GM18505 (cell line): Measurements from ENCODE around the gene GPR35.
"Not testable (repeated sequence)": the region's sequence is repeated elsewhere in the genome, so short reads cannot be mapped to it uniquely, and the experiment has no call there.

Experiments
- ATAC-seq: cut with Tn5 transposase; IDR thresholded peaks from one replicate; pipeline ENCODE4 v1.9.1; 2021; ENCODE audit not compliant: unreplicated experiment
- POLR2A ChIP-seq: IDR thresholded peaks from 4 replicates; pipeline ENCODE4 v1.6.1; 2011; ENCODE audit warnings: borderline replicate concordance; ENCODE audit not compliant: insufficient read depth, insufficient read length; ENCODE audit errors: extremely low read depth

Gene GPR35

GRCh38 chr2:240603081-240603835 is 22.0 kb upstream of the GPR35 start:
- TF ChIP-seq POLR2A, result no peak
- ATAC-seq, result no peak

DNA sequence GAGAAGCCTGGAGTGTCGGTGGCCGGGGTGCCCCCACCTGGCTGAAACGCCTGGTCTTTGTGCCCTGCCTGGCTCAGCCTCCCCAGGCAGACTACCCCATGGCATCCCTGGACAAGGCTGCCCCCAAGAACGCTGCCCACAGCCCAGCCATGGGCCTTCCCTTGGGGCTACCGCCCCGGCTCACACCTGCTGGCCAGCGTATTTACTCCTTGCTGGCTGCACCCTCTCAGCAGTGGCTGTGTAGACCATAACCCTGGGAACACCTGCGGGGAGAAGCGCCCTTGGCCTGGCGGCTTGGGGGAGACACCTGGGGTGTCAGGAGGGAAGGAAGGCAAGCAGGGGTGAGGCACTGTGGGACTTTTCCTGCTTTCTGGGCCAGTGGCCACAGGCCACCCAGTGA is 21.4 kb upstream of the GPR35 start:
- ATAC-seq, result no peak

DNA sequence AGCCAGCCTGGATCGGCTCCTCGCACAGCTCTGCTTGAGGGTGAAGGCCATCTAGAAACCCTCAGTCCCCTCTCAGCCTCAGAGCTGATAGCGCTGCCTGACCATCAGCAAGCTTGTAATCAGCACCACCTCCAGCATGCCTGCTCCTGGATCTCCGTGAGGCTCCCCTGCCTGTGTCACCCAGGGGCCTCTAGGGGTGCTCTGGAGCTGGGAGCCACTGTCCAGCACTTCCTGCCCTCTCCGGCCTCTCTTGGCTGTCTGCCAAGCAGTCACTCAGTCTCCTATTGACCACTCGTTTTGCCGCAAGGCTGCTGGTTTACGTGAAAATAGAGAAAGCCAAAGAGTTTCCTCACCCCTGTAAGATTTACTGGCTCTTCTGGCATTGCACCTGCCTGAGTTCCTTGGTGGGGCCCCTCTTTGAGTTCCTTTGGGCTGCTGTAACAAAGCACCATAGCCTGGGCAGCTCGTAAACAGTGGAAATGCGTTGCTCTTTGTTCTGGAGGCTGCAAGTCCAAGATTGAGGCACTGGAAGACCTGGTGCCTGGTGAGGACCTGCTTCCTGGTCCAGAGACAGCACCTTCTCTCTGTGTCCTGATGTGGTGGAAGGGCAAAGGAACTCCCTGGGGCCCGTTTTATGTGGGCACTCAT is 20.9 kb upstream of the GPR35 start:
- no peak for ATAC-seq
- TF ChIP-seq POLR2A, result no peak

More for the DNA sequence above, 21.4 kb upstream of the GPR35 start:
- TF ChIP-seq POLR2A, result no peak

DNA sequence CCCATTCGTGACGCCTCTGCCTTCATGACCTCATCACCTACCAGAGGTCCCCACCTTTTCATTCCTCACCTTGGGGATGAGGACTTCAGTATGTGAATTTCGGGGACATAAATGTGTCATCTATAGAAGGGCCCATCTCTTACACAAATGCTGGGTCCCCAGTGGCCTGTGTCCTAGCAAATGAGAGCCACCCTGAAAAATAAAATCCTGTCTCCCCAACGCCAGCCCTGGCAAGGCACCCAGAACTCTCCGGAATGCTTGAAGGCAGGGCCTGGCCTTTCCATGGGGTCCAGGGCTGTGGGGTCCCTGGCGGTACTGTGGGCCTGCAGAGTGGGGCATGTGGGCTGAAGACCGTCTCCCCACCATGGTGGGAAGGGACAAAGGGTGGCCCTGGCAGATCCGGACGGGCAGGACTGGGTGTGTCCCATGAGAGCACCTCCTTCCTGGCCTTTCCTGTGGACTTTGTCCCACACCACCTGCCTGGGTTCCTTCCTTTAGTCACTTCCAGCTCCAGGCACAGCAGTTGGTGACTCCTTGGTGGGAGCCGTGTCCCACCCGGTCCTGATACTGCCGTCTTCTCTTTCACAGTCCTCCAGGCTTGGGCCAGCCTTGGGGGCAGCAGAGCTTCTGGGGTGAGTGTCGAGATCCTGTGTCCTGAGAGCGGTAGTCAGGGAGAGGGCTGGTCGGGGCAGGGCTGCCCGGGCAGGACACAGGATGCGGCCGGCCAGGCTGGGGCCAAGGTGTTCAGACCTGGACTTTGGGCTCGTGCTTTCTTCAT is 20.2 kb upstream of the GPR35 start:
- no peak for ATAC-seq
- TF ChIP-seq POLR2A, result no peak

DNA sequence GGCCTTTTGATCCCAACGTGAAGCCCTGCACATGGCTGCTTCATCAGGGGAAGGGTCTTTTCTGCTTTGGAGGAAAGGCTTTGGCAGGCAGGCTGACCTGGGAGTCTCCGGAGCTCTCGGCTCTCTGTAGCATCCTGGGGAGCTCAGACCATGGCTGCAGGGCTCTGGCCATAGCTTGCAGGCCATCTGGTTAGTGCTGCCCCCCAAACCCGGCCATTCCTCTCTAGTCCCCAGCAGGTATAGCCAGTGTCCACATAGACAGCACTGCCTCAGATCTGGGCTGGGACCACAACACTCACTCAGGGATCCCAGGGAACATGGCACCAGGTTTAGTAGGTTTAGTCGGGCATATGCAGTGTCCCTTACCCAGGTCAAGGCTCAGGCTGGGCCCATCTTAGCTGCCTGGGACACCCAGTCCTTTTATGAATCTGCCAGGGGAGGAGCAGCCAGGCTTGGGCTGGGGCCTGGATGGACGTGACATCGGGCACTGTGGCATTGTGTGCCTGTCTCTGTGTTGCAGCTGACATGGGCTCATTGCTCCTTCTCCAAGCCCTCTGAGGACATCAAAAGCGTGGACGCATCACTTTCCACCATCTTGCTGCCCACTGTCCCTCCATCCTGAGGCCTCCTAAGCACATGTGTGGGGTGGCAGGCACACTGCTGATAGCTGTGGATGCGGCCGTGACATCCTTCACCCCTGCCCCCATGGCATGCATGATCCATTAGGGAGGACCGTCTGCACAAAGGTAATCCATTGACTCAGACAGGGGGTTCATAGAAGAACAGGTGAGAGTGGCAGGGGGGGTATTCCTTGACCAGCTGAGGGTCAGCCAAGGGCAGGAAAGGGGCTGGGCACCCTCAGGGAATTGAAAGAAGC is 19.2 kb upstream of the GPR35 start:
- TF ChIP-seq POLR2A, result no peak
- ATAC-seq, result no peak

DNA sequence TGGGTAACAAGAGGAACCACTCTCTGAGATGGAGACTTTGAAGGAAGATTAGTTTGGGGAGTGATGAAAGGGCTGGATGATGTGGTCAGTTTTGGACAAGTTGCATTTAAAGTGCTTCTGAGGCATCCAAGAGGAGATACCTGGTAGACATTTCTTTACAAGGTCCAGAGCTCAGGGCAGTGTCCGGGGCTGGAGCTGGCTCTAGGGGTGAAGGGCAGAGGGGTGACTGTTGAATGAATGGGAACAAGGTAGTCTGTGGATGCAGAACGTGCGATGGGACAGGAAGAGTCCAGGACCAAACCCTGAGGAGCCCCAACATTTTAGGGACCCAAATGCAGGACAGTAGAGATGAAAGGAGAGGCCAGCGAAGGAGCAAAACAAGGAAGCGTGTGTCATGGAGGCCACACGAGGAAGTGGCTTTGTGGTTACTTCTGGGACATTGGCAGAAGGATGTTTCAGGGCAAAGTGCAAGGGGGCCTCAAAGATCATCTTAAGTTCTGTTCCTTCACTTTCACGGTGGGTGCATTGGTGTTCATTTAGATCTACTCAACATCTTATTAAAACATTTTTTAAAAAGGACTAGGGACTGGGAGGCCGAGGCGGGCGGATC is 13.6 kb upstream of the GPR35 start:
- ATAC-seq, result no peak
- no peak for TF ChIP-seq POLR2A

DNA sequence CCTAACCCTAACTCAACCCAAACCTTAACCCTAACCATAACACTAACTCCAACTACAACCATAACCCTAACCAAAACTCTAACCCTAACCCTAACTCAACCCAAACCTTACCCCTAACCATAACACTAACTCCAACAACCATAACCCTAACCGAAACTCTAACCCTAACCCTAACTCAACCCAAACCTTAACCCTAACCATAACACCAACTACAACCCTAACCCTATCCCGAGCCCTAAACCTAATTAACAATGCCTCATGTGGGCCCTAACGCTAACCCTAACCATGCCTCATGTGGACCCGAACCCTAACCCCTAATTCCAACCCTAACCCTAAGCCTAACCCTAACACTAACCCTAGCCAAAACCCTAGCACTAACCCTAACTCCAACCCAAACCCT is 11.5 kb upstream of the GPR35 start:
- ATAC-seq, result no peak
- no peak for TF ChIP-seq POLR2A

GRCh38 chr2:240614391-240614790 is 10.9 kb upstream of the GPR35 start:
- ATAC-seq, result no peak

DNA sequence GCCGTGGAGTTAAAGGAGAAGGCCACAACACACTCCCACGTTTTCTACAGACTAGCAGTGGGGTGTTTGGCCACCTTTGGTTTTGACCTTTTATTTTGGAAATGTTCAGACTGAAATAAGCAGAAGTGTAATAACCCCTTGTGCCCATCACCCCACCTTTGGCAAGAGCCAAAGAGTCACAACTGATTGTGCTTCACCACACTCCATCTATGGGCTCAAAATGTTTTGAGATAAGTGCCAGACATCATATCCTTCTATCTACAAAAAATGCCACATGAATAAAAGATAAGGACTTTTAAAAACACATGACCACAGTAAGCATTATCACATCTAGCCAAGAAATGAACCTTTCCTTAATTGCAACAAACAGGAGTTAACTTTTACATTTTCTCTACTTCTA is 9.9 kb upstream of the GPR35 start:
- TF ChIP-seq POLR2A, result no peak
- no peak for ATAC-seq

More at GRCh38 chr2:240614391-240614790, 10.9 kb upstream of the GPR35 start:
- no peak for TF ChIP-seq POLR2A

DNA sequence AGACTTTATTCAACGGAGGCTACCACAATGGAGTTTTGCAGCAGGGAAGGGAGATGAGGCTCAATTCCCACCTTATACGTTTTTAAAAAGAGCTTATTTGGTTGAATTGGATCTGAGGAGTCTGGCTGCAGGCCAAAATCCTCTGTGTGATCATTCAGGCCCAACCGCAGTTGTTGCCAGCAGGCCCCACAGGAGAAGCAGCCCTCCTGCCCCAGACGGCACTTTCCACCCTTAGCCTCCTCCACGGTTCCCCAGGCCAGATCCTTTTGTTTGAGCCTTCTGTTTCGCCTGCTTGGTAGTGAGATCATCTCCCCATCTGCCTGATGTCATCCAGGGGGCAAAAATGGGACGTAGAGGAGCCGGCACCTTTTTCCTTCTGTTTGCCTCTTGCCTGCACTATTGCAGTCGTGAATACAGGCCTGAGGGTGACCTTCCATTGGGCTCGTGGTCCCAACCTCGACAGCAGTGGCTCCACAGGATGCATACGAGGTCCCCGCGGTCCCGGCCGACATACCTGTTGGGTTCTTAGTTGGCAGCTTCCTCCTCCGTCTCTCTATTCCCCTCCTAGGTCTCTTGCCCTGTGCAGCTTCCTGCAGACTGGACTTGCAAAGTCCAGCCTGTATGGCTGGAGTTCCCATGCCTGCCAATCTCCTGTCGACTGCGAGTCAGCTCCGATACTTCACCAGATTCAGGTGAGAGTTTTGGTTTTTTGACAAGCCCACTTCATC is 9.3 kb upstream of the GPR35 start:
- no peak for ATAC-seq
- no peak for TF ChIP-seq POLR2A

DNA sequence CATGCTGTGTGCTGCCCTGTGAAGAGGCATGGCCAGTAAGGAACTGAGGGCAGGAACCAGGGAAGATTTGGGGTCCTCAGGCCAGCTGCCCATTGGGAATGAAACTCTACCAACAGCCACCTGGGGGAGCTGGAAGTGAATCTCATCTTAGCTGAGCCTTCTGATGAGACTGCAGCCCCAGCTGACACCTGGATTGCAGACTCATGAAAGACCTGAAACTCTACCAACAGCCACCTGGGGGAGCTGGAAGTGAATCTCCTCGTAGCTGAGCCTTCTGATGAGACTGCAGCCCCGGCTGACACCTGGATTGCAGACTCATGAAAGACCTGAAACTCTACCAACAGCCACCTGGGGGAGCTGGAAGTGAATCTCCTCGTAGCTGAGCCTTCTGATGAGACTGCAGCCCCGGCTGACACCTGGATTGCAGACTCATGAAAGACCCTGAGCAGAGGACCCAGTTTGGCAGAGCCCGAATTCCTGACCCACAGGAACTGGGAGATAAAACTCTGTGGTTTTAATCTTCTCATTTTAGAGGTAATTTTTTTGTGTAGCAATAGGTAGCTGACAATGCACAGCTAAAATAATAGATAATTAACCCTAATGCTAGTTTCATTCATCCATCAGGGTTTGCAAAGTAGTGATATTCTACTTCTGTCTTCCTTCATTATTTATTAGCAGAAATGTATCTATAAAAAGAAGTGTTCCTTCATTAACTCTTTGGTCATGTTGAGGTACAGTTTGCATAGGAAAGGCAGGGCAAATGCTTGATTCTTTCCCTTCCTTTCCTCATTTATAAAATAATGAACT is 8.2 kb upstream of the GPR35 start:
- not testable (repeated sequence) for ATAC-seq
